NOMO-1 (cell line): ENCODE measurements around the gene TPSAB1.
"Not testable (repeated sequence)": the region's sequence is repeated elsewhere in the genome, so short reads cannot be mapped to it uniquely, and the experiment has no call there.

Experiments
- DNase-seq, 2 experiments: peaks; one replicate each; lab custom pipeline; 2025; ENCODE audit not compliant: unreplicated experiment in 2 of 2; lab: John Stamatoyannopoulos, UW

The TPSAB1 gene

GRCh38 chr16:1240436-1240835 is at the start of gene TPSAB1:
Gene TPSAB1 (plus strand): TSS chr16:1240705. CDS start chr16:1240939, 234 bp downstream.
- DNase-seq, result not testable (repeated sequence)

- not testable (repeated sequence) for DNase-seq
Measured at GRCh38 chr16:1190789-1191188, 49.7 kb upstream of the TPSAB1 start.

- DNase-seq, result no peak
Measured at GRCh38 chr16:1192384-1193073, 48.0 kb upstream of the TPSAB1 start.

- DNase-seq, result no peak
Measured at GRCh38 chr16:1193143-1193824, 47.2 kb upstream of the TPSAB1 start.

- no peak for DNase-seq
Measured at GRCh38 chr16:1193825-1194581, 46.5 kb upstream of the TPSAB1 start.

GRCh38 chr16:1194665-1195392 is 45.7 kb upstream of the TPSAB1 start:
- DNase-seq, result no peak

GRCh38 chr16:1195393-1195666 is 45.2 kb upstream of the TPSAB1 start:
- DNase-seq, result no peak

- no peak for DNase-seq
Measured at GRCh38 chr16:1196494-1196893, 44.0 kb upstream of the TPSAB1 start.

- no peak for DNase-seq
Measured at GRCh38 chr16:1197237-1197866, 43.2 kb upstream of the TPSAB1 start.

- DNase-seq, result no peak
Measured at GRCh38 chr16:1198194-1198593, 42.3 kb upstream of the TPSAB1 start.

- DNase-seq, result not testable (repeated sequence)
Measured at GRCh38 chr16:1198671-1199346, 41.7 kb upstream of the TPSAB1 start.

GRCh38 chr16:1199347-1200013 is 41.0 kb upstream of the TPSAB1 start:
- no peak for DNase-seq

GRCh38 chr16:1200014-1200627 is 40.4 kb upstream of the TPSAB1 start:
- DNase-seq, result no peak

- DNase-seq, result no peak
Measured at GRCh38 chr16:1201444-1201843, 39.1 kb upstream of the TPSAB1 start.

- DNase-seq, result no peak
Measured at GRCh38 chr16:1202274-1202673, 38.2 kb upstream of the TPSAB1 start.

GRCh38 chr16:1204933-1205332 is 35.6 kb upstream of the TPSAB1 start:
- no peak for DNase-seq

GRCh38 chr16:1206326-1206725 is 34.2 kb upstream of the TPSAB1 start:
- no peak for DNase-seq

GRCh38 chr16:1206786-1207185 is 33.7 kb upstream of the TPSAB1 start:
- no peak for DNase-seq

GRCh38 chr16:1208239-1208830 is 32.2 kb upstream of the TPSAB1 start:
- no peak for DNase-seq
